ENCODE results near the gene MSLN.

Gene MSLN

GRCh38 chr16:770411-770810 lies 9.9 kb downstream of the MSLN start:
- Histone ChIP-seq H3K36me3 (ENCODE audit: low read length) (no peaks in the 10 kb centered on the region), H3K4me2 (ENCODE audit: low read depth, low read length, poor library complexity, severe bottlenecking) (no peak overlapping the region), H2AFZ (ENCODE audit: low read depth, low read length, severe bottlenecking) (no peak overlapping the region), H3K4me3 (ENCODE audit: insufficient read depth, low read length, poor library complexity, severe bottlenecking) (no peak overlapping the region), H3K27me3 (ENCODE audit: low read length) (no peaks in the 10 kb centered on the region), H3K9me2 (replicated peaks; ENCODE audit: insufficient read depth, low read length) (no peaks in the 10 kb centered on the region), H3K79me2 (ENCODE audit: insufficient read depth, low read length) (no peaks in the 10 kb centered on the region), H4K20me1 (ENCODE audit: low read depth, low read length) (no peaks in the 10 kb centered on the region), H3K9ac (ENCODE audit: low read length) (no peak overlapping the region), H3F3A (ENCODE audit: insufficient read depth) (no peaks in the 10 kb centered on the region), H3K9me3 (ENCODE audit: insufficient read depth, low read length) (no peaks in the 10 kb centered on the region), H3K27ac (ENCODE audit: low read depth, low read length) (no peak overlapping the region)
- no peak for TF ChIP-seq CTCF (IDR thresholded peaks at IDR 0.05; ENCODE audit: insufficient read depth, low read length, poor library complexity, severe bottlenecking)

GRCh38 chr16:772959-773358 lies 12.4 kb downstream of the MSLN start:
- Histone ChIP-seq H3K9me3 (ENCODE audit: insufficient read depth, low read length) (no peaks in the 10 kb centered on the region), H3K36me3 (ENCODE audit: low read length) (no peaks in the 10 kb centered on the region), H3K9ac (ENCODE audit: low read length) (no peak overlapping the region), H3K27me3 (ENCODE audit: low read length) (no peaks in the 10 kb centered on the region), H3K9me2 (replicated peaks; ENCODE audit: insufficient read depth, low read length) (no peaks in the 10 kb centered on the region), H3K4me2 (ENCODE audit: low read depth, low read length, poor library complexity, severe bottlenecking) (no peak overlapping the region), H3K4me3 (ENCODE audit: insufficient read depth, low read length, poor library complexity, severe bottlenecking) (no peak overlapping the region), H3F3A (ENCODE audit: insufficient read depth) (no peaks in the 10 kb centered on the region), H3K27ac (ENCODE audit: low read depth, low read length) (no peak overlapping the region), H4K20me1 (ENCODE audit: low read depth, low read length) (no peaks in the 10 kb centered on the region), H3K79me2 (ENCODE audit: insufficient read depth, low read length) (no peaks in the 10 kb centered on the region), H2AFZ (ENCODE audit: low read depth, low read length, severe bottlenecking) (no peak overlapping the region)
- TF ChIP-seq CTCF (IDR thresholded peaks at IDR 0.05; ENCODE audit: insufficient read depth, low read length, poor library complexity, severe bottlenecking) = no peak
- TF ChIP-seq EZH2phosphoT487 (conservative IDR thresholded peaks at IDR 0.05; ENCODE audit: low read length) = no peak

- Histone ChIP-seq H3K9me3 (ENCODE audit: insufficient read depth, low read length) (no peaks in the 10 kb centered on the region), H3K4me3 (ENCODE audit: insufficient read depth, low read length, poor library complexity, severe bottlenecking) (no peak overlapping the region), H3K9me2 (replicated peaks; ENCODE audit: insufficient read depth, low read length) (no peaks in the 10 kb centered on the region), H3K27me3 (ENCODE audit: low read length) (no peaks in the 10 kb centered on the region), H3K4me2 (ENCODE audit: low read depth, low read length, poor library complexity, severe bottlenecking) (no peak overlapping the region), H3K79me2 (ENCODE audit: insufficient read depth, low read length) (no peaks in the 10 kb centered on the region), H3K27ac (ENCODE audit: low read depth, low read length) (no peak overlapping the region), H3K36me3 (ENCODE audit: low read length) (no peaks in the 10 kb centered on the region), H4K20me1 (ENCODE audit: low read depth, low read length) (no peaks in the 10 kb centered on the region), H3K9ac (ENCODE audit: low read length) (no peak overlapping the region), H3F3A (ENCODE audit: insufficient read depth) (no peaks in the 10 kb centered on the region), H2AFZ (ENCODE audit: low read depth, low read length, severe bottlenecking) (no peak overlapping the region)
- TF ChIP-seq CTCF (IDR thresholded peaks at IDR 0.05; ENCODE audit: insufficient read depth, low read length, poor library complexity, severe bottlenecking) = no peak
- TF ChIP-seq EZH2phosphoT487 (conservative IDR thresholded peaks at IDR 0.05; ENCODE audit: low read length) = no peak
Measured at GRCh38 chr16:774086-775001, 13.8 kb downstream of the MSLN start.

Data from SU-DHL-6 (cell line).